NCI-H2029 treated with DMSO at 0.1 percent for 48 hours (cell line): ENCODE results near the gene DAB2.
"Not testable (repeated sequence)": the region's sequence is repeated elsewhere in the genome, so short reads cannot be mapped to it uniquely, and the experiment has no call there.

Source experiments
- DNase-seq: peaks from one replicate; lab custom pipeline; 2025; lab: John Stamatoyannopoulos, UW

DAB2 gene

GRCh38 chr5:39340506-39340905, 84.3 kb downstream of the DAB2 start:
- DNase-seq, result no peak

- DNase-seq, result no peak
Observed at GRCh38 chr5:39337252-39337915, 87.4 kb downstream of the DAB2 start.

- not testable (repeated sequence) for DNase-seq
Observed at GRCh38 chr5:39334296-39334695, 90.5 kb downstream of the DAB2 start.

GRCh38 chr5:39333104-39333503, 91.7 kb downstream of the DAB2 start:
- no peak for DNase-seq

GRCh38 chr5:39331861-39332381, 92.9 kb downstream of the DAB2 start:
- no peak for DNase-seq

GRCh38 chr5:39328731-39329130, 96.0 kb downstream of the DAB2 start:
- DNase-seq, result no peak

GRCh38 chr5:39323542-39323941, 101.2 kb downstream of the DAB2 start:
- no peak for DNase-seq
